Inflammatory macrophage treated with lipopolysaccharide for 4 hours (primary cell): ENCODE measurements around the gene ASPG.

ENCODE experiments used
- DNase-seq: peaks from one replicate; pipeline ENCODE4 v3.0.0-alpha.2; 2020

The ASPG gene

GRCh38 chr14:104138718-104139459 is 53.4 kb downstream of the ASPG start:
- DNase-seq = no peak

GRCh38 chr14:104139460-104140212 is 54.1 kb downstream of the ASPG start:
- no peak for DNase-seq

- DNase-seq = no peak
Observed at GRCh38 chr14:104140213-104140462, 54.6 kb downstream of the ASPG start.

- no peak for DNase-seq
Observed at GRCh38 chr14:104140463-104141331, 55.2 kb downstream of the ASPG start.

GRCh38 chr14:104141621-104142091 is 56.2 kb downstream of the ASPG start:
- DNase-seq = no peak

- no peak for DNase-seq
Observed at GRCh38 chr14:104142136-104142945, 56.8 kb downstream of the ASPG start.

- no peak for DNase-seq
Observed at GRCh38 chr14:104142946-104143470, 57.5 kb downstream of the ASPG start.

GRCh38 chr14:104143521-104144452 is 58.3 kb downstream of the ASPG start:
- DNase-seq = no peak

GRCh38 chr14:104144453-104144790 is 58.9 kb downstream of the ASPG start:
- no peak for DNase-seq

- DNase-seq = no peak
Observed at GRCh38 chr14:104144911-104145825, 59.7 kb downstream of the ASPG start.

- DNase-seq = no peak
Observed at GRCh38 chr14:104145826-104146601, 60.5 kb downstream of the ASPG start.

GRCh38 chr14:104146651-104147345 is 61.3 kb downstream of the ASPG start:
- DNase-seq = no peak

GRCh38 chr14:104147346-104148125 is 62.0 kb downstream of the ASPG start:
- DNase-seq = no peak

GRCh38 chr14:104148433-104149277 is 63.2 kb downstream of the ASPG start:
- DNase-seq = no peak

- DNase-seq = no peak
Observed at GRCh38 chr14:104149278-104149595, 63.7 kb downstream of the ASPG start.

- no peak for DNase-seq
Observed at GRCh38 chr14:104149617-104150135, 64.2 kb downstream of the ASPG start.
